IMR-90 (cell line): ENCODE results near the gene MED26.

Source experiments
- BHLHE40 ChIP-seq: fragments of 150-350 bp; IDR thresholded peaks from 2 replicates; pipeline ENCODE4 v1.6.1; 2016; ENCODE audit warnings: mild to moderate bottlenecking, low read depth, low read length
- CTCF ChIP-seq: conservative IDR thresholded peaks from 2 replicates; pipeline ENCODE4 v1.5.1; 2012; ENCODE audit warnings: mild to moderate bottlenecking, low read depth, low read length, improper control_type of control experiment
- FOS ChIP-seq: fragments of 150-350 bp; IDR thresholded peaks from 2 replicates; pipeline ENCODE4 v1.6.1; 2016; ENCODE audit warnings: low read depth, low read length
- MAFK ChIP-seq: IDR thresholded peaks from 2 replicates; pipeline ENCODE4 v1.6.1; 2012; ENCODE audit warnings: low read depth, low read length, improper control_type of control experiment
- MAZ ChIP-seq: IDR thresholded peaks from 2 replicates; pipeline ENCODE4 v1.6.1; 2012; ENCODE audit warnings: low read depth, mild to moderate bottlenecking, low read length, improper control_type of control experiment, moderate library complexity, borderline replicate concordance
- MXI1 ChIP-seq: IDR thresholded peaks from 2 replicates; pipeline ENCODE4 v1.6.1; 2012; ENCODE audit warnings: low read depth, mild to moderate bottlenecking, low read length, moderate library complexity, borderline replicate concordance
- POLR2A ChIP-seq: IDR thresholded peaks from 2 replicates; pipeline ENCODE4 v1.6.1; 2012; ENCODE audit warnings: mild to moderate bottlenecking, low read depth, low read length
- RAD21 ChIP-seq: IDR thresholded peaks from 2 replicates; pipeline ENCODE4 v1.6.1; 2012; ENCODE audit warnings: low read length, improper control_type of control experiment
- RCOR1 ChIP-seq: IDR thresholded peaks from 2 replicates; pipeline ENCODE4 v1.6.1; 2012; ENCODE audit warnings: mild to moderate bottlenecking, low read length, improper control_type of control experiment; ENCODE audit not compliant: insufficient replicate concordance
- RFX5 ChIP-seq: IDR thresholded peaks from 2 replicates; pipeline ENCODE4 v1.8.0; 2012; ENCODE audit warnings: low read depth, mild to moderate bottlenecking, low read length, moderate library complexity
- SMC3 ChIP-seq: fragments of 150-350 bp; IDR thresholded peaks from 2 replicates; pipeline ENCODE4 v1.6.1; 2016; ENCODE audit warnings: low read depth, mild to moderate bottlenecking, antibody characterized with exemption, low read length, moderate library complexity
- TF ChIP-seq, protein P1 (sequence below): fragments of 150-350 bp; IDR thresholded peaks from 2 replicates; pipeline ENCODE4 v1.6.1; 2017; ENCODE audit warnings: mild to moderate bottlenecking, antibody characterized with exemption, low read length, low read depth

DNA sequence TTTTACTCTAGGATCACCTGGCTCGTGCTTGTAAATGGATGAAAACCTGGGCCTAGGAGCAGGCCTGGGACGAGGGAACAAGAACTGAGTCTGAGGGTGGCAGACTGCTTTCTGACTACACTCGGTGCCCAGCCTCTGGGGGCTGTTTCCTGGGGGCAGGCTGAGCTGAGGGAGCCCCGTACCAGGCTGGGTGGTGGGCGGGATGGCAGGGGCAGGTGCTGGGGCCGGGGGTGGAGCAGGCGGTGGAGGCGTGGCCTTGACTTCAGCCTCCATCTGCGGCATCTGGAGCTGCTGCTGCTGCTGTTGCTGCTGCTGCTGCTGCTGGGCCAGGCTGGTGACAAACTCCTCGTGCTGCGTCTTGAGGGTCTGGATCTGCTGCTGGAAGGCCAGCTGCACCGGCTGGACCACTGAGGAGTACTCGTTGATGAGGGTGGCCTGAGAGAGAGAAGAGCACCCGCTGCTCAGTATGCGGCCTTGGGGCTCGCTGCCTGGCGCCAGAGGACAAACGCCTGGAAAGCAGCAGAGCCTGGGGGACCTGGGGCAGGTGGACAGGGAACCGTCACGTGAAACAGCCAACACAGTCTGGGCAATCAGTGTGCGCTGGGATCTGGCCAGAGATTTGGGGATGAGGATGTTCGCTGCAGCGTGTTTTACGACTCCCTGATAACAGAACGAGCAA lies 98.4 kb downstream of the MED26 start:
- no peak for TF ChIP-seq CTCF
- TF ChIP-seq POLR2A: no peak
- TF ChIP-seq RAD21: no peak
- no peak for TF ChIP-seq RFX5
- no peak for TF ChIP-seq SMC3
- TF ChIP-seq MXI1: no peak
- TF ChIP-seq FOS: no peak
- no peak for TF ChIP-seq BHLHE40
- TF ChIP-seq MAFK: no peak
- TF ChIP-seq MAZ: no peak
- TF ChIP-seq RCOR1: no peak
- TF ChIP-seq, protein P1, sequence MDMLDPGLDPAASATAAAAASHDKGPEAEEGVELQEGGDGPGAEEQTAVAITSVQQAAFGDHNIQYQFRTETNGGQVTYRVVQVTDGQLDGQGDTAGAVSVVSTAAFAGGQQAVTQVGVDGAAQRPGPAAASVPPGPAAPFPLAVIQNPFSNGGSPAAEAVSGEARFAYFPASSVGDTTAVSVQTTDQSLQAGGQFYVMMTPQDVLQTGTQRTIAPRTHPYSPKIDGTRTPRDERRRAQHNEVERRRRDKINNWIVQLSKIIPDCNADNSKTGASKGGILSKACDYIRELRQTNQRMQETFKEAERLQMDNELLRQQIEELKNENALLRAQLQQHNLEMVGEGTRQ: no peak
